COLO829 (cell line): ENCODE data around the gene RAD51D.
"Not testable (repeated sequence)": the region's sequence is repeated elsewhere in the genome, so short reads cannot be mapped to it uniquely, and the experiment has no call there.

Experiments used
- DNase-seq: peaks from one replicate; pipeline ENCODE4 v3.0.0; 2012; ENCODE audit warnings: low spot score

RAD51D gene

GRCh38 chr17:35065880-35066279, 53.8 kb downstream of the RAD51D start:
- no peak for DNase-seq

GRCh38 chr17:35064516-35065215, 55.0 kb downstream of the RAD51D start:
- no peak for DNase-seq

- peak; percentile 95 for DNase-seq
Measured at GRCh38 chr17:35063514-35064223, 56.0 kb downstream of the RAD51D start, which contains the start of gene RFFL. Gene RFFL, minus strand, starts transcription at chr17:35063707. Its CDS starts 37,154 bp downstream, at chr17:35026553.

- no peak for DNase-seq
Measured at GRCh38 chr17:35062308-35062707, 57.4 kb downstream of the RAD51D start.

GRCh38 chr17:35057332-35057915, 62.2 kb downstream of the RAD51D start:
- no peak for DNase-seq

- no peak for DNase-seq
Measured at GRCh38 chr17:35056013-35056412, 63.6 kb downstream of the RAD51D start.

GRCh38 chr17:35053204-35053603, 66.5 kb downstream of the RAD51D start:
- DNase-seq: no peak

- no peak for DNase-seq
Measured at GRCh38 chr17:35052780-35053179, 66.9 kb downstream of the RAD51D start.

GRCh38 chr17:35052241-35052610, 67.4 kb downstream of the RAD51D start:
- DNase-seq: no peak

GRCh38 chr17:35051579-35052240, 68.0 kb downstream of the RAD51D start:
- DNase-seq: no peak

GRCh38 chr17:35051183-35051578, 68.5 kb downstream of the RAD51D start:
- DNase-seq: no peak

- no peak for DNase-seq
Measured at GRCh38 chr17:35050170-35050569, 69.5 kb downstream of the RAD51D start.

- no peak for DNase-seq
Measured at GRCh38 chr17:35048685-35049379, 70.8 kb downstream of the RAD51D start.

- DNase-seq: no peak
Measured at GRCh38 chr17:35046740-35047283, 72.8 kb downstream of the RAD51D start.

- DNase-seq: no peak
Measured at GRCh38 chr17:35046245-35046644, 73.4 kb downstream of the RAD51D start.

- not testable (repeated sequence) for DNase-seq
Measured at GRCh38 chr17:35045458-35045979, 74.1 kb downstream of the RAD51D start.

GRCh38 chr17:35044181-35044580, 75.5 kb downstream of the RAD51D start:
- no peak for DNase-seq
